ENCODE measurements around the gene PLPPR5. TPM values are rescaled to one million over a fixed set of nuclear protein-coding genes. Genes with fewer than 3 reads are reported as not detected.

Gene PLPPR5
- total and polyA plus RNA-seq, 8 donors = 0.06 to 1.5 (median 0.17) TPM; not detected in 1

- WGBS, 2 donors = 69 to 72% methylated on average over 2 of the region's 2 CpGs
- TF ChIP-seq CTCF (IDR thresholded peaks at IDR 0.05) = no peak
- Histone ChIP-seq H3K36me3 (no peaks in the 10 kb centered on the region), H3K27ac (no peak overlapping the region), H3K9me3 (no peaks in the 10 kb centered on the region), H3K4me3 (no peak overlapping the region), H3K4me1 (no peaks in the 10 kb centered on the region), H3K27me3 (no peaks in the 10 kb centered on the region)
- FAIRE-seq (no peak), ATAC-seq (no peak), DNase-seq (no peak)
- intact Hi-C loops (cut with DNase I) = no loop called here
Observed at GRCh38 chr1:98988904-98989555, 15.6 kb downstream of the PLPPR5 start.

DNA sequence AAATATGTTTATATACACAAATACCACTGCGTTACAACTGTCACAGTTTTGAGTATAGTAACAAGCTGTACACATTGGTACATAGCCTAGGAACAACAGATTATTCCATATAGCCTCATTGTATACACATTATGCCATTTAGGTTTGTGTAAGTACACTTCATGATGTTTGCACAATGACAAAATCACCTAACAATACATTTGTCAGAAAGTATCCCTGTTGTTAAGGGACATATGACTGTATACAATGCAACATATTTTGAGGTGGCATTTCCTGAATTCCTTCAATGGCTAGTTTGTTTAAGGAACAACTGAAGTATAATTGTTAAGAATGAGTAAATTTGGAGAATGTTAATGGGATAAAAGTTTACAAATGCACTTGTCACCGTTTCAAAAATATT, 19.0 kb downstream of the PLPPR5 start:
- Histone ChIP-seq H3K4me3 (no peak overlapping the region), H3K36me3 (no peaks in the 10 kb centered on the region), H3K27ac (no peak overlapping the region), H3K27me3 (no peaks in the 10 kb centered on the region), H3K4me1 (no peaks in the 10 kb centered on the region), H3K9me3 (no peaks in the 10 kb centered on the region)
- no peak for FAIRE-seq
- ATAC-seq = no peak
- intact Hi-C loops (cut with DNase I) = no loop called here
- 43 to 64% methylated on average over 2 of the region's 2 CpGs for WGBS, 2 donors
- no peak for TF ChIP-seq CTCF (IDR thresholded peaks at IDR 0.05)
- DNase-seq = no peak

DNA sequence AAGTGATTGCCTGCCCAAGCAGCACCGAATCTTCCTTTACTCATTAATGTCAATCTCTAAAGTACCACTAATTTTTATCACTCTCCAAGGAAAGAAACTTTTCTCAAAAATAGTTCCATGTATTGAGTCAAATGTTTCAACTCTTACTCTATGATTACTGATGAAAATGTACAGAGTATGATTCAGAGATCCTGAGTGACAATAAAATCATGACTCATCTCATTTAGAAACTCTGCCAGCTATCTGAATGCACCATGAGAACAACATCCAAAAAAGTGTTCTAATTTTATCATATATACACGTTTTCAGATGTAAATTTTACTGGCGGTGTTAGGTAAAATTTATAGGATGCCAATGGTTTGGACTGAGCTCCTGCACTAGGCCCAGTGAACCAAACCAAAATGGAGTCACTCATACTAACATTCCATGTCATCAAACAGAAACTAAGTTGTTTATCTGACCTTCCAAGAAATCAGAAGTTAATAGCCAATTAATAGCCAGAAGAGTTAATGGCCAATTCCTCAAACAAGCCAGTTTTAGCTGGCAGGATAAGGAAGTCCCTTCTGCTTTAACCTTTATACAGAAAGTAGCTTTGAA, 22.6 kb downstream of the PLPPR5 start:
- no peaks in the 10 kb centered on the region for H3K36me3 ChIP-seq
- 65% methylated on average over 3 of the region's 3 CpGs for WGBS, 2 donors
- H3K27ac ChIP-seq = no peak overlapping the region
- ATAC-seq = no peak
- FAIRE-seq = no peak
- no peaks in the 10 kb centered on the region for H3K9me3 ChIP-seq
- no peak for DNase-seq
- H3K4me1 ChIP-seq = no peaks in the 10 kb centered on the region
- H3K27me3 ChIP-seq = no peaks in the 10 kb centered on the region
- TF ChIP-seq CTCF (IDR thresholded peaks at IDR 0.05) = no peak
- intact Hi-C loops (cut with DNase I) = no loop called here
- no peak overlapping the region for H3K4me3 ChIP-seq

GRCh38 chr1:98979463-98979862, 25.2 kb downstream of the PLPPR5 start:
- intact Hi-C loops (cut with DNase I) = no loop called here
- DNase-seq = no peak
- ATAC-seq = no peak
- WGBS, 2 donors = 57 to 60% methylated on average over 2 of the region's 2 CpGs
- Histone ChIP-seq H3K36me3 (no peaks in the 10 kb centered on the region), H3K9me3 (no peaks in the 10 kb centered on the region), H3K4me3 (no peak overlapping the region), H3K27ac (no peak overlapping the region), H3K4me1 (no peaks in the 10 kb centered on the region), H3K27me3 (no peaks in the 10 kb centered on the region)
- FAIRE-seq = no peak
- no peak for TF ChIP-seq CTCF (IDR thresholded peaks at IDR 0.05)

GRCh38 chr1:98975810-98976209, 28.9 kb downstream of the PLPPR5 start:
- FAIRE-seq (no peak), ATAC-seq (no peak), DNase-seq (no peak)
- no peak for TF ChIP-seq CTCF (IDR thresholded peaks at IDR 0.05)
- Histone ChIP-seq H3K36me3 (no peaks in the 10 kb centered on the region), H3K9me3 (no peaks in the 10 kb centered on the region), H3K27ac (no peak overlapping the region), H3K4me1 (no peaks in the 10 kb centered on the region), H3K27me3 (no peaks in the 10 kb centered on the region), H3K4me3 (no peak overlapping the region)
- intact Hi-C loops (cut with DNase I) = no loop called here
- 56 to 67% methylated on average over 3 of the region's 3 CpGs for WGBS, 2 donors

Data from pancreas (tissue), 10 donors.